ENCODE results near the gene FYCO1. TPM values are rescaled to one million over a fixed set of nuclear protein-coding genes. Genes with fewer than 3 reads are reported as not detected.

FYCO1 gene
- polyA plus RNA-seq, 4 donors: 16.5 to 19.3 (median 18.1) TPM

GRCh38 chr3:45895686-45896468, 99.7 kb downstream of the FYCO1 start:
- DNase-seq (ENCODE audit: low read depth in 4 of 4, low spot score in 2 of 4): no peak

DNA sequence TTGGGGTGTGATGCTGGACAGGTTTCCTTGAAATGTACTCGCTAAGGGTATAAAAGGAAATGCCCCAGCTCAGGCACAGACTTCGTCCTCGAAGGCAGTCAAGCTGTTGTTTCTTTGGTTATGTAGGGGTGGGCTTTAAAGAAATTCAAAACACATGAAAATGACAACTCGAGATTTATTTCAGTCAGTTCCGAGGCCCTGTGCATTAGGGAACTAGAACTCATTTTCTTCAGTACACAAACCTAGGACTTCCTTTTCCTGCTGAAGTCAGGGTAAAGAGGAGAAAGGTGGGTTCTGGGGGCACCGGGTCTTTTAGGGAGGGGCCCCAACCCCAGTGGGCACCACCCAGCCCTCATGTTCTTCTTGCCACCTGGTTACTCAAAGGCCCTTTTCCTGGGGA, 101.6 kb downstream of the FYCO1 start:
- DNase-seq (ENCODE audit: low read depth in 4 of 4, low spot score in 2 of 4): no peak

DNA sequence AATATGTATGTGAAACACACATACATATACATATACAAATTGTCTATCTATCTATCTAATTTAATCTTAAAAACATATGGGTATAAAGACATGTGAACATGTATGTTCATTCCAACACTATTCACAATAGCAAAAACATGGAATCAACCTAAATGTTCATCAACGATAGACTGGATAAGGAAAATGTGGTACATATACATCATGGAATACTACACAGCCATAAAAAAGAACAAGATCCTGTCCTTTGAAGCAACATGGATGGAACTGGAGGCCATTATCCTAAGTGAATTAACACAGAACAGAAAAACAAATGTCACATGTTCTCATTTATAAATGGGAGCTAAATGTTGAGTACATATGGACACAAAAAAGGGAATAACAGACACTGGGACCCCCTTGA, 103.5 kb downstream of the FYCO1 start:
- no peak for DNase-seq (ENCODE audit: low read depth in 4 of 4, low spot score in 2 of 4)

DNA sequence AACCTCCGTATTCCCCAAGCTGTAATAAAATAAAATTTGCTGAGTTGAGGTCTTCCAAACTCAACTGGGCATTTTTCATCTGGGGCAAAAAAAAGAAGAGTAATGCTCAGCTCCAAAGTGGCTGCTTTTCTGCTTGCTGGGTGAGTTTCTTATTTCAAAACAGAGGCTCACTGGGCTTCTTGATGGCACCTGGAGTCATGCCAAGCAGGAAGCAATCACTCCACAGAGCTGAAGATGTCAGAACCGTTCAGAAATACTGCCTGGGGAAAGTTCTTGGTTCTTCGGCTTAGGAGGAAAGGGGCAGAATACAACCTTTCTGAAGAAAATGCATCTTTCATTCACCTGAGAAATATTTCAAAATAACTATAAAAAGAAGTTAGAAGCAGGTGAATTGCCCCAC, 105.2 kb downstream of the FYCO1 start:
- peak in 2 of 4 donors; percentile 3 to 6 for DNase-seq (ENCODE audit: low read depth in 4 of 4, low spot score in 2 of 4)

GRCh38 chr3:45889337-45889736, 106.3 kb downstream of the FYCO1 start:
- no peak for DNase-seq (ENCODE audit: low read depth in 4 of 4, low spot score in 2 of 4)

- DNase-seq (ENCODE audit: low read depth in 4 of 4, low spot score in 2 of 4): no peak
Measured at GRCh38 chr3:45887759-45888511, 107.7 kb downstream of the FYCO1 start.

DNA sequence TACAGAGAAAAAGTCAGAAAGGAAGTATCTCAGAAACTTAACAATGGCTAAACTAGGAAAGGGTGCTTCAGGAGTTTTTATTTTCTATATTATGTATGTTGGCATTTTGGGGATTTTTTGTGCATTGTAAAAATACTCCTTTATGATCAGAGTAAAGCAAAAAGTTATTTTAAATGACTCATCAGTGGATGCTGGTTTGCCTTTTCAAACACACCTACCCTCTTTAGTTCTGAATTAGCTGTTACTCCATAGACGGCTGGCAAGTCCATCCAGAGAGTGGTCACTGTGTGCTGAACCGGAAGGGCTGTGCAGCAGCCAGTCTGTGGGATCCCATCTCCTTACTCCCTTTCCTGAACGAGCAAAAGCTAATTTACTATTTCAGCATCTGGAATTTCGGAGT, 108.3 kb downstream of the FYCO1 start:
- DNase-seq (ENCODE audit: low read depth in 4 of 4, low spot score in 2 of 4): no peak

DNA sequence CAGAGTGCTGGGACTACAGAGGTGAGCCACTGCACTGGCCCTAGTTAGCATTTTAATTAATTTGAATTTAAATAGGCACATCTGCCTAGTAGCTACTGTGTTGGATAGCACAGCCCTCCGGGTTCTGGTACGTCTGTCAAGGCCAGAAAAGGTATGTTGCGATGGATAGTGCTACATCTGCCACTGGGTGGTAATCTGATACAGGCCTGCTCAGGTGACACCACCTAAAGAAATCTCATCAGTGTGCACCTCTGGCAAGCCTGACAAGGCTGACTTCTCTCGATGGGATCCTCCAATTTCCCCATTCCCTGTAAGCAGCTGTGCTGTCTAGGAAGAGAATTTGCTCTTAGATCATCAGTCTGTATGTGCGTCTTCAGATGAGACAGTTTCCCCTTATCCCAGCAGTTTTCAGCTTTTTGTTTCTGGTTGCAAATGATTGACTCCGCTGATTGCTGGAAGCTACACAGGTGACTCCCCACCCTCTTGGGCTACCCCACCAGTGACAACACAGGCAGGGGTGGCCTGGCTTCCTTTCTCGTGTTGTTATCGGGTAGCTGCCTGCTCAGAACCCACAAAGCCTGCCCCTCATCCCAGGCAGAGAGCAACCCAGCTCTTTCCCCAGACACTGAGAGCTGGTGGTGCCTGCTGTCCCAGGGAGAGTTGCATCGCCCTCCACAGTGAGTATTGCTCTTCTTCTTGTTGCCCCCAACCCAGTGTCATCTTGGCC, 109.5 kb downstream of the FYCO1 start, which contains the start of gene CCR9:
Gene CCR9 (plus strand): TSS at position 565 of the 727 bp plus-strand sequence. CDS start 8,391 bp downstream, outside the sequence.
- DNase-seq (ENCODE audit: low read depth in 4 of 4, low spot score in 2 of 4): no peak

DNA sequence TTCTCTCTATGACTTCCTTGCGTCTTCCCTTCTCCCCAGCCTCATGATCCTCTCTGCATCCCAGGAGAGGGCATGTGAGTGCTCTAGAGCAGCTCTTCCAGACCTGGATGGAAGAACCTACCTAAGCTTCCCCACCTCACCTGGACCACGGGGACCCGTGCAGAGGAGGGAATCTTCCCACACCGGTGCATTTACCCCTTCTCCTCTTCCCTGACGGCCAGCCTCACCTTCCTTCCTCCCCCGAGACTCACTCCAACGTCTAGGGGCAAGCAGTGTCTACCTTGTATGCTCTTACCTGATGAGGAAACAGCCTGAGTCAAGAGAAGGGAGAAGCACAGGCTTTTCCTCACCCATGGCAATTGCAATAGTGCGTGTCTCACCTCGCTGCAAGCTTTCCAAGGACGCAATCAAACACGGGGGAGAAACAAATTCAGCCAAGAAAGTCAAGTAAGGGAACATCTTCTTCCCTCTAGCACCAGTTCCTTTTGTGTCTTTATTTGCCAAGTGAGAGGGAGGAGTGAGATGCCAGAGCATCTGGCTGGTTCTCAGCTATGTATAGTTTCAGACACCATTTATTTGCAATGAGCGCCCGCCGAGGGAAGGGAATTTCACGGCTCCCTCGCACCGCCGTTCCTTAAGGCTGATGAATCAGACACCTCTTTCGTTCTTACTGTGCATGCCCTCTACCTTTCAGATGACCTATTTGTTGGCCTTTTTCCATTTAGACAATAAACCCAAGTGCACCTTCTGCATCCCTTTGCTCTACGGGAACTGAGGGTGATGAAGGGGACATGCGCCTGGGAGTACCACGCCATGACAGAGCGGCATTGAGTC, 111.0 kb downstream of the FYCO1 start:
- DNase-seq (ENCODE audit: low read depth in 4 of 4, low spot score in 2 of 4): no peak

- no peak for DNase-seq (ENCODE audit: low read depth in 4 of 4, low spot score in 2 of 4)
Measured at GRCh38 chr3:45881078-45882022, 114.3 kb downstream of the FYCO1 start.

DNA sequence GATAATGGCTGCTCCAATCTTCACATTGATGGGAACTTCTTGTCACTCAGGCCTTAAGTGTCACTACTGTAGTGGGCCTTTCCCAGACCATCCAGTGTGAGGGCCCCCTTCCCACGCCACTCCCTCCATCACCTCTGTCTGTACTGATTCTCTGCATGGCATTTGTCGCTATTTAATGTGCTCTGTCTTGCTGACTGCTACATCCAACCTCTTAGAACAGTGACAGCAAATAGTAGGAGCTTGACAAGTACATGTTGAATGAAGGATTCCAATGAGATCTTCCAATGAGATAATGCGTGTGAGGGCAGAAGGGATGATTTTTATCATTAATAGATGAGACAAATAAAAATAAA, 114.9 kb downstream of the FYCO1 start:
- DNase-seq (ENCODE audit: low read depth in 4 of 4, low spot score in 2 of 4): no peak

DNA sequence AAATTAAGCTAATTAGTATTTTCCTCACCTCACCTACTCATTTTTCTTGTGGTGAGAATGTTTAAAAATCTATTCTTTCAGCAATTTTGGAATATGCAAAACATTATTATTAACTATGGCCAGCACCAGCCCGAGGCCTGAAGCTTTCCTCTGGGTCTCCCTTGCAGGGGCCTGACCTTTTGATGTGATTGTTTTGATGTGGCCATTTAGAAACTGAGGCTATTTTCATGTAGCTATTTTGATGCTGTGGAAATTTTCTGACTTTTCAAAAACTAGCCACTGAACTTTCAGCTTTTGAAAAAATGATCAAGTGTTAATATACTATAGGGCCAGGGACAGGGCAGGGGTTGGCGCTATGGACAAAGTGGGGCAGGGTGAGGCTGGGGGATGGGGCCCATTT, 117.5 kb downstream of the FYCO1 start:
- DNase-seq (ENCODE audit: low read depth in 4 of 4, low spot score in 2 of 4): no peak

GRCh38 chr3:45874677-45875346, 120.8 kb downstream of the FYCO1 start:
- DNase-seq (ENCODE audit: low read depth in 4 of 4, low spot score in 2 of 4): no peak

- no peak for DNase-seq (ENCODE audit: low read depth in 4 of 4, low spot score in 2 of 4)
Measured at GRCh38 chr3:45873638-45874037, 122.0 kb downstream of the FYCO1 start.

DNA sequence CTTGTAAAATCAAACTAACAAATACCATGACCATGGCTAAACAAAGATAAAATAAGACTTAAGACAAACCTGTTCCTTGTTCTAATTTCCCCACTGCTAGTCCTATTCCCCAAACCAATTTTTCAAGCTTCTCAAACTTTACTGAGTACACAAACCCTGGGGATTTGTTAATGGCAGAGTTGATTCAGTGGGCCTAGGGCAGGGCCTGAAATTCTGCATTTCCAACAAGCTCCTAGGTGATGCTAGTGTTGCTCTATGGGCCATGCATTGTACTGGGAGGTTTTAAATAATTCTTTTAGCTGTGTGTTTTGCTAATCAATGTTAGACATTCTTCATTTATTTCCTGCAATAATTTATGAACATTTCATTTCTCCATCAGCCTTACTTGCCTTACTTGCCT, 122.6 kb downstream of the FYCO1 start:
- DNase-seq (ENCODE audit: low read depth in 4 of 4, low spot score in 2 of 4): no peak

DNA sequence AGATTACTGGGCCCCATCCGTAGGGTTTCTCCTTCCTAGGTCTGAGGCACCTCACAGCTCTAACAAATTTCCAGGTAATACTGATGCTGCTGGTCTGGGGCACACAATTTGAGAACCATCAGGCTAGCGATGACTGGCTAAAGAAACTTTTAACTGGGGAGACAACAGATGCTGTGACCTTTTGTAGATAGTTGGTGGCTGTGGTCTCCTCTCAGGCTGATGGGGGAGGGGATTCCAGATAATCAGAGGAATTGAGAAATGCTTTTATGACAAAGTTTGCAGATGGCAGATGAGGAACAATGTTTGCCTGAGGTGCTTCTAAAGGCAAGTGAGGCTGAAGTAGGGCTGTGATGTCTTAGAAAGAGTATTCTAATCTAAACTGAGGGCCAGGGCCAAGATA, 123.1 kb downstream of the FYCO1 start:
- DNase-seq (ENCODE audit: low read depth in 4 of 4, low spot score in 2 of 4): no peak

DNA sequence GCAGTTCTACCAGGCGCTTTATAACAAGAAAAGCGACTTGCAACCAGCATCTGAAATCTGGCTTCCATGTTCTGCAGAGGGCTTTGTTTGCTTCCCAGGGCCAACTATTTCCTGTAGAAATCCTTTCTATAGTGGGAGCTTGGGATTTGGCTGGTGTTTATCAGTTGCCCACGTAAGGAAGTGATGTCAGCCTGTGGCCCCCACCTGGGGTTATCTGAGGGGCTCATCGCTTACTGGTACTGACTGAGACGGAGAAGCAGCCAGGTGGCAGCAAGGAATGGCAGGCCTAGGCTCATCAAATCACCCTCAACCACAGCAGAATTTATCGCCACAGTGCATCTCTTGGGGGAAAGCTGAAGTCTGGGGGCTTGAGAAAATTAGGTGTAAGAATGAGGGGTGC, 123.8 kb downstream of the FYCO1 start:
- no peak for DNase-seq (ENCODE audit: low read depth in 4 of 4, low spot score in 2 of 4)

DNA sequence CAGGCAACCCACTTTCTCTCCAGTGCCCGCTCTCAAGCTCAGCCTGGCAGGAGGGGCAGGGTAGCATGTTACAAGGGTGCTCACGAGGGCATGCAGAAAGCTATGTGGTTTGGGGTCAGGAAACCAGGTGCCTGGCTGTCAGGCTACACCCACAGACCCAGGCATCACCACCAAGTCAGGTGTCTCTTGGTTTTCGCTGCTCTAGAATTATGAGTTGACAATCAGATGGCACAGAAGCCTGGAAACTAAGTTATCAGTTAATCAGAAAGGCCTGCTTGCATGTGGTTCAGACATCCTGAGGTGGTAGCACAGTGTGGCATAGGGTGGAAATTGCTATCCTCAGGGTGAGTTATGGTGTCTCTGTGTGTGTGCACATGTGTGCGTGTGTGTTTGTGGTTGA, 125.5 kb downstream of the FYCO1 start:
- no peak for DNase-seq (ENCODE audit: low read depth in 4 of 4, low spot score in 2 of 4)

- no peak for DNase-seq (ENCODE audit: low read depth in 4 of 4, low spot score in 2 of 4)
Measured at GRCh38 chr3:45869638-45870037, 126.0 kb downstream of the FYCO1 start.

Measured in left renal cortex interstitium (tissue), 4 donors.